Testis (tissue), 3 donors: ENCODE data around the gene LRRC72. TPM values are rescaled to one million over a fixed set of nuclear protein-coding genes. Genes with fewer than 3 reads are reported as not detected.
"Not testable (repeated sequence)": the region's sequence is repeated elsewhere in the genome, so short reads cannot be mapped to it uniquely, and the experiment has no call there.

Source experiments
- DNase-seq: peaks from one replicate; pipeline ENCODE4 v3.0.0-alpha.2; 2019
- H3K27ac ChIP-seq, 2 donors: fragments of 200-600 bp; sonication (generic); one replicate each; pipeline ENCODE4 v1.5.1; 2019
- H3K27me3 ChIP-seq: fragments of 200-600 bp; sonication (generic); one replicate; pipeline ENCODE4 v1.5.1; 2019
- H3K36me3 ChIP-seq: fragments of 200-600 bp; sonication (generic); one replicate; pipeline ENCODE4 v1.5.1; 2017; ENCODE audit warnings: low read depth; ENCODE audit errors: missing control alignments
- H3K4me1 ChIP-seq: fragments of 200-600 bp; sonication (generic); one replicate; pipeline ENCODE4 v1.5.1; 2019
- H3K4me3 ChIP-seq, 2 donors: fragments of 200-600 bp; sonication (generic); one replicate each; pipeline ENCODE4 v1.5.1; 2017 to 2019
- H3K9me3 ChIP-seq: fragments of 200-600 bp; sonication (generic); one replicate; pipeline ENCODE4 v1.5.1; 2017
- POLR2A ChIP-seq: fragments of 450-650 bp; IDR thresholded peaks from one replicate; pipeline ENCODE4 v1.6.1; 2017; ENCODE audit warnings: antibody characterized with exemption, mild to moderate bottlenecking, moderate library complexity
- WGBS, 2 donors: methylation state at CpG; one replicate each; pipeline ENCODE4 v1.1.5; 2018; 5-methylcytosine and 5-hydroxymethylcytosine counted together
- intact Hi-C: fragments of 100-400 bp; cut with DNase I; formaldehyde crosslinking; loops from one replicate; pipeline ENCODE4 v1.15.1; 2023; ENCODE audit warnings: low total_unique reads
- polyA plus RNA-seq: library from polyadenylated mRNA; stranded (reverse); fragments of 350-450 nt; fragmentation: Illumina TruSeq; extraction: RNeasy Lipid Tissue Mini Kit (QIAGEN cat#74804); gene quantifications from one replicate; pipeline ENCODE4 v1.2.3, GENCODE V29; 2014; ENCODE audit warnings: low read depth, low replicate concordance; ENCODE audit not compliant: insufficient read depth
- total RNA-seq, 2 donors: library from RNA; depleted of rRNA; stranded (reverse); fragments of >200 nt; gene quantifications; one replicate each; pipeline ENCODE4 v1.2.3, GENCODE V29; 2016
- TF ChIP-seq, protein P1 (sequence below), 3 experiments: fragments of 450-650 bp in 2 of 3; fragments of 200-600 bp in 1 of 3; sonication (generic) in 1 of 3; IDR thresholded peaks; one replicate each; pipeline ENCODE4 v1.5.1; 2016 to 2019; ENCODE audit warnings: antibody characterized with exemption in 3 of 3, mild to moderate bottlenecking in 2 of 3, moderate library complexity in 1 of 3

The LRRC72 gene
- total and polyA plus RNA-seq, 3 donors from 2014 or later, result 0.79 to 8.6 (median 0.81) TPM

DNA sequence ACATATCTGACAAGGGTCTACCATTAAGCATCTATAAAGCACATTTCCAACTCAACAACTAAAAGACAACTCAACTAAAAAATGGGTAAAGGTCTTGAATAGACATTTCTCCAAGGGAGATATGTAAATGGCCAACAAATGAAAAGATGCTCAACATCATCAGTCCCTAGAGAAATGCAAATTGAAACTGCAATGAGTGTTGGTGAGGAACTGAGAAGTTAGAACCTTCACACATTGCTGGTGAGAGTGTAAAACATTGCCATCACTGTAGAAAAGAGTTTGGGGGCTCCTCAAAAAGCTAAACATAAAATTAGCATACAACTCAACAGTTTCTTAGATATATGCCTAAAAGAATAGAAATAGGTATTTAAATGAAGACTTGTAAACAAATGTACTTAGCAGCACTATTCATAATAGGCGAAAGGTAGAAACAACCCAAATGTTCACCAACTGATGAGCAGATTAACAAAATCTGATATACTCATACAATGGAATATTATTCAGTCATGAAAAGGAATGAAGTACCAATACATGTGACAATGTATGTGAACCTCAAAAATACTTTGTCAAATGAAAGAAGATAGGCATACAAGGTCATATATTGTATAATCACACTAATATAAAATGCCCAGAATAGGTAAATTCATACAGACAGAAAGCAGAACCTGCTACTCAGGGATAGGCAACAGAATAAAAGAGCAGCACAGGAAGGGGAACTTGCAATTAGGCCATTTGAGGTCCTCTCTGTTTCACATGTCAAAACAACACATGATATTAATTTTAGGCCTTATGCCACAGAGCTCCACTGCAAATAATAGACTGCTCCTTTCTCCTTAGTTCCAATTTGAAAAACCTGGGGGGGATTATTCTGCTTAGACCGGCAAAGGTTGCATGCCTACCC is 10.6 kb upstream of the LRRC72 start:
- intact Hi-C loops, result no loop called here
- H3K9me3 ChIP-seq, result no peaks in the 10 kb centered on the region
- no peak overlapping the region for H3K27ac ChIP-seq
- H3K36me3 ChIP-seq, result no peaks in the 10 kb centered on the region
- no peaks in the 10 kb centered on the region for H3K4me1 ChIP-seq
- TF ChIP-seq POLR2A, result no peak
- TF ChIP-seq, protein P1, sequence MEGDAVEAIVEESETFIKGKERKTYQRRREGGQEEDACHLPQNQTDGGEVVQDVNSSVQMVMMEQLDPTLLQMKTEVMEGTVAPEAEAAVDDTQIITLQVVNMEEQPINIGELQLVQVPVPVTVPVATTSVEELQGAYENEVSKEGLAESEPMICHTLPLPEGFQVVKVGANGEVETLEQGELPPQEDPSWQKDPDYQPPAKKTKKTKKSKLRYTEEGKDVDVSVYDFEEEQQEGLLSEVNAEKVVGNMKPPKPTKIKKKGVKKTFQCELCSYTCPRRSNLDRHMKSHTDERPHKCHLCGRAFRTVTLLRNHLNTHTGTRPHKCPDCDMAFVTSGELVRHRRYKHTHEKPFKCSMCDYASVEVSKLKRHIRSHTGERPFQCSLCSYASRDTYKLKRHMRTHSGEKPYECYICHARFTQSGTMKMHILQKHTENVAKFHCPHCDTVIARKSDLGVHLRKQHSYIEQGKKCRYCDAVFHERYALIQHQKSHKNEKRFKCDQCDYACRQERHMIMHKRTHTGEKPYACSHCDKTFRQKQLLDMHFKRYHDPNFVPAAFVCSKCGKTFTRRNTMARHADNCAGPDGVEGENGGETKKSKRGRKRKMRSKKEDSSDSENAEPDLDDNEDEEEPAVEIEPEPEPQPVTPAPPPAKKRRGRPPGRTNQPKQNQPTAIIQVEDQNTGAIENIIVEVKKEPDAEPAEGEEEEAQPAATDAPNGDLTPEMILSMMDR (IDR thresholded peaks at IDR 0.05), result no peak
- no peak for DNase-seq
- H3K27me3 ChIP-seq, result no peaks in the 10 kb centered on the region
- H3K4me3 ChIP-seq, result no peak overlapping the region
- WGBS, 2 donors, result 97 to 98% methylated on average over 2 of the region's 2 CpGs

DNA sequence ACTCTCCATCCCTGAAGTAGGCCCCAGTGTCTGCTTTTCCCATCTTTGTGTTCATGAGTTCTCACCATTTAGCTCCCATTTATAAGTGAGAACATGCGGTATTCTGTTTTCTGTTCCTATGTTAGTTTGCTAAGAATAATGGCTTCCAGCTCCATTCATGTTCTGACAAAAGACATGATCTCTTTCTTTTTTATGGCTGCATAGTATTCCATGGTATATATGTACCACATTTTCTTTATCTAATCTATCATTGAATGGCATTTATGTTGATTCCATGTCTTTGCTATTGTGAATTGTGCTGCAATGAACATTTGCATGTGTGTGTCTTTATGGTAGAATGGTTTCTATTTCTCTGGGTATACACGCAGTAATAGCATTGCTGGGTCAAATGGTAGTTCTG is 6.6 kb upstream of the LRRC72 start:
- H3K4me3 ChIP-seq, H3K9me3 ChIP-seq, H3K4me1 ChIP-seq, H3K27ac ChIP-seq, DNase-seq, H3K27me3 ChIP-seq, intact Hi-C loops, H3K36me3 ChIP-seq: not testable (repeated sequence)
- 95 to 97% methylated on average over 2 of the region's 2 CpGs for WGBS, 2 donors

DNA sequence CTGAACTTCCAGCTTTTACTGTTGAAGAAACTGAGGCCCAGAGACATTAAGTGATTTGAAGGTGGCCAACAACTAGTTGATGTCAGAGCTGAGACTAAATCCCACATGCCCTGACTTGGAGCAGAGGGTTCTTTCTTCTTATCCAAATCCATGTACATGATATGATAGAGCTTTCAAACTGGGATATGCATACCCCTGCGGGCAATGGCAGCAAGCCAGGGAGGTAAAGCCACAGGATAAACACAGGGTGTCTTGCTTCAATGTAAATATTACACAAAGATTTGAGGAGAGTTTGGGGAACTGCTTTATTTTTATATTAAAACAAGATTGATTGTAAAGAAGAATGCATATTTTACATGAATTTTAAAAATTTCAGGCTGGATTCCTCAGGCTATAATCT is 2.3 kb upstream of the LRRC72 start:
- DNase-seq, result no peak
- Histone ChIP-seq H3K36me3 (no peaks in the 10 kb centered on the region), H3K4me3 (no peak overlapping the region), H3K4me1 (no peaks in the 10 kb centered on the region), H3K27ac (no peak overlapping the region), H3K9me3 (no peaks in the 10 kb centered on the region), H3K27me3 (no peaks in the 10 kb centered on the region)
- 76 to 78% methylated on average over 1 of the region's 1 CpG for WGBS, 2 donors
- no peak for TF ChIP-seq POLR2A
- TF ChIP-seq, protein P1 (IDR thresholded peaks at IDR 0.05), result no peak
- intact Hi-C loops, result no loop called here

DNA sequence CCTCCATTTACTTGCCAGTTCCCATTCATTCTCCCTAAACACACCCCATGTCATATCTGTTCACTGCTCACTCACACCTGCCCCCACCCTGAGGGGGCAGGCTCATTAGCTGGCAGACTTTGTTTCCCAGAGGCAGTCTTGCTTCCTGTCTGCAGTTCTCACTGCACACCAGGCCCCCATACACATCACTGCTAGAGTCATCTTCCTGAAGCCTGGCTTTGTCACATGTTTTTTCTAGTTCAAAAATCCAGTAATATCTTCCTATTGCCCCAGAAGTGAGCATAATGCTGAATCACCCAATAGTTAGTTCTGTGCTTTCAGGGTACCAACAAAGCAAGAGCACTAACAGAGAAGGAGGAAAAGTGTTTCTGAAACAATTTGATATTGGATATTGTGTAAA is 1.9 kb downstream of the LRRC72 start:
- H3K36me3 ChIP-seq, result no peaks in the 10 kb centered on the region
- intact Hi-C loops, result no loop called here
- DNase-seq, result no peak

DNA sequence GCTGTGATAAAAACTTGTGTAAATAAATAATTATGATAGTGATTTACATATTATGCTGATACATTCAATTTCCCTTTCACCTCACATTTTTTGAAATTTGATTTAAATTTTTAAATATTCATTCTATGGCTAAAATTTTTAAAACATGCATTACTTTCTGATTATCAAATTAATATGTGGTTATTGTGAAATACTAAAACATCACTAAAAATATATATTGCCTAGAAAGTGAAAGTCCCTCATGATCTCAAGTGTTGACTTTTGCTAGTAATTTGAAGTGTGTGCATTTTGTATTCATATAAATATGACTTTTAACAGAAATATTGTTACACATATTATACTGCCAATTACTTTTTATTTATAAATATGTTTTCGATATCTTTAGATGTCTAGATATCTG is 3.1 kb downstream of the LRRC72 start:
- DNase-seq, result no peak
- no peaks in the 10 kb centered on the region for H3K36me3 ChIP-seq
- WGBS, 2 donors, result 80 to 98% methylated on average over 1 of the region's 1 CpG
- H3K27ac ChIP-seq, result no peak overlapping the region
- no peaks in the 10 kb centered on the region for H3K4me1 ChIP-seq
- H3K9me3 ChIP-seq, result no peaks in the 10 kb centered on the region
- H3K4me3 ChIP-seq, result no peak overlapping the region
- intact Hi-C loops, result no loop called here
- H3K27me3 ChIP-seq, result no peaks in the 10 kb centered on the region
- no peak for TF ChIP-seq POLR2A
- TF ChIP-seq, protein P1 (IDR thresholded peaks at IDR 0.05), result no peak

More for the DNA sequence above, 1.9 kb downstream of the LRRC72 start:
- Histone ChIP-seq H3K9me3 (no peaks in the 10 kb centered on the region), H3K4me1 (no peaks in the 10 kb centered on the region), H3K27ac (no peak overlapping the region), H3K4me3 (no peak overlapping the region), H3K27me3 (no peaks in the 10 kb centered on the region)
- no peak for TF ChIP-seq POLR2A
- TF ChIP-seq, protein P1 (IDR thresholded peaks at IDR 0.05), result no peak
